HL-60 (cell line): ENCODE data around the gene TAC1.

Experiments
- CTCF ChIP-seq: IDR thresholded peaks from one replicate; pipeline ENCODE4 v1.5.1; 2011; ENCODE audit warnings: low read length, control low read depth, inconsistent platforms; ENCODE audit not compliant: insufficient read depth
- GABPA ChIP-seq: IDR thresholded peaks from 2 replicates; pipeline ENCODE4 v1.6.1; 2012; ENCODE audit warnings: low read depth
- POLR2AphosphoS5 ChIP-seq: IDR thresholded peaks from 2 replicates; pipeline ENCODE4 v1.6.1; 2012; ENCODE audit warnings: low read depth
- REST ChIP-seq: IDR thresholded peaks from 2 replicates; pipeline ENCODE4 v1.6.1; 2012; ENCODE audit warnings: low read depth; ENCODE audit not compliant: insufficient replicate concordance
- SPI1 ChIP-seq: IDR thresholded peaks from 2 replicates; pipeline ENCODE4 v1.6.1; 2012; ENCODE audit warnings: low read depth, mild to moderate bottlenecking, borderline replicate concordance

DNA sequence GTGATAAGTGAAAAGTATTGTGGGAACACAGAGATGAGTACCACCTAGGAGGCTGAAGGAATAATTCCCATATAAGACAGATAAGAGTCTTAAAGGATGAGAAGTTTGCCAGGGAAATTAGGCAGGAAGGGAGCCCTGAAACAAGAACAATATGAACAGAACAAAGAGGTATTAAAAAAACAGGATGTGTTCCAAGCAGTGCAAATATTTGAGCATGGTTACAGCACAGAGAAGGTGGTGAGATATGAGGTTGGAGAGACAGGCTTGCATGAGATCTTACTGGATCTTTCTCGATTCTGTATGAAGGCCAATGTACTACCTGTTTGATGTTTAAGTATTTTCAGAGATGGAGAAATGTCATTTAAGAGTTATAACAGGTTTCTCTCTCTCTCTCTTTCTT is 20.3 kb downstream of the TAC1 start:
- TF ChIP-seq CTCF: no peak
- no peak for TF ChIP-seq REST
- TF ChIP-seq POLR2AphosphoS5: no peak
- TF ChIP-seq GABPA: no peak
- no peak for TF ChIP-seq SPI1
